ES-I3 (cell line): ENCODE measurements around the gene MAN2A1.
"Not testable (repeated sequence)": the region's sequence is repeated elsewhere in the genome, so short reads cannot be mapped to it uniquely, and the experiment has no call there.

Experiments used
- H3K36me3 ChIP-seq: 2 replicates; pipeline ENCODE4 v1.6.1; 2013; ENCODE audit warnings: mild to moderate bottlenecking, low read length, control low read depth, moderate library complexity; ENCODE audit not compliant: insufficient read depth
- H3K4me1 ChIP-seq: 2 replicates; pipeline ENCODE4 v1.6.1; 2013; ENCODE audit warnings: mild to moderate bottlenecking, control low read depth, low read length; ENCODE audit not compliant: insufficient read depth
- H3K9ac ChIP-seq: 2 replicates; pipeline ENCODE4 v1.6.1; 2013; ENCODE audit warnings: low read depth, mild to moderate bottlenecking, low read length, moderate library complexity
- H3K9me3 ChIP-seq: 2 replicates; pipeline ENCODE4 v1.6.1; 2013; ENCODE audit warnings: mild to moderate bottlenecking, low read length, moderate library complexity; ENCODE audit not compliant: control insufficient read depth, insufficient read depth

Gene MAN2A1

DNA sequence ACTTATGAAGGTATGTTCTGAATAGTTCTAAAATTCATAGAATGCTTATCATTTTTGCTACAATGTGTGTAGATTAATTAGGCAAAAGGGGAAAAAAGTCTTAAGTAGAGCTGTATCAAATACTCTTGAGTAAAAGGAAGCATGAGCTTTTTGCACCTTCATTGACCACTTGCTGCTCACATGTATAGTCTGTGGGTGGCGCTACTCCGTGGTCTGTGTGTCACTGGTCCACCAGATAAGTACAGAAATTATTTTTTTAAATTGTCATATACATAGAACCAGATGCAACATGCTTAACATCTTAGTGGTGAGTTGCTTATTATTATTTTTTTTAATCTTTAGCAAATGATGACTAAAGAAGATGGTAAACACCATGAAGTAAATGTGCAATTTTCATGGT is 130.2 kb downstream of the MAN2A1 start:
- Histone ChIP-seq H3K4me1 (no peaks in the 10 kb centered on the region), H3K36me3 (peaks cover 2% of the 10 kb centered on the region; the same call in 1 of the 2 replicates), H3K9me3 (no peaks in the 10 kb centered on the region), H3K9ac (no peak overlapping the region)

- no peaks in the 10 kb centered on the region for H3K9me3 ChIP-seq
- H3K9ac ChIP-seq: no peak overlapping the region
- H3K4me1 ChIP-seq: no peaks in the 10 kb centered on the region
- peaks cover 6% of the 10 kb centered on the region; the same call in 1 of the 2 replicates for H3K36me3 ChIP-seq
These were observed 133.9 kb downstream of the MAN2A1 start for GRCh38 chr5:109823597-109823996.

DNA sequence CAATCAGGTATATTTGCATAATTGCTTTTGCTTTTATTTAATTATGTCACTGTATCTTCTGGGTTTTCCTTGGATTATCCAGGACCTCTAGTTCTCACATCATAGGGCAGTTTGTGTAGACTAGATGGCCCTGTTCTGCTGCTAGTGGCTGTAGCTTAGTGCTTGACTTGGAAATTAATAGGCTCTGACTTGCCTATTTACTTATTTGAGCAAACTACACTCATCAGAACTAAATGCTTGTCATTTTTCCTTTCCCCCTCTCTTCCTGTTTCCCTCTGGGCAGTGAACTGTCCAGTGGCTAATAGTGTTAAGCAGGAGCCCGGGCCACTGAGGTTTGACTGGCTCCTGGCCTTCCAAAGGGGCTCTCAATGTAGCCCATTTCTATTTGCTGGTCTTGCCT is 135.7 kb downstream of the MAN2A1 start:
- Histone ChIP-seq H3K4me1 (no peaks in the 10 kb centered on the region), H3K9ac (no peak overlapping the region), H3K36me3 (peaks cover 10% of the 10 kb centered on the region; the same call in 1 of the 2 replicates), H3K9me3 (no peaks in the 10 kb centered on the region; the same call in 1 of the 2 replicates)

- Histone ChIP-seq H3K9me3 (no peaks in the 10 kb centered on the region; the same call in 1 of the 2 replicates), H3K9ac (no peak overlapping the region), H3K36me3 (peaks cover 14% of the 10 kb centered on the region), H3K4me1 (no peaks in the 10 kb centered on the region)
These were observed 136.7 kb downstream of the MAN2A1 start for GRCh38 chr5:109826426-109826825.

DNA sequence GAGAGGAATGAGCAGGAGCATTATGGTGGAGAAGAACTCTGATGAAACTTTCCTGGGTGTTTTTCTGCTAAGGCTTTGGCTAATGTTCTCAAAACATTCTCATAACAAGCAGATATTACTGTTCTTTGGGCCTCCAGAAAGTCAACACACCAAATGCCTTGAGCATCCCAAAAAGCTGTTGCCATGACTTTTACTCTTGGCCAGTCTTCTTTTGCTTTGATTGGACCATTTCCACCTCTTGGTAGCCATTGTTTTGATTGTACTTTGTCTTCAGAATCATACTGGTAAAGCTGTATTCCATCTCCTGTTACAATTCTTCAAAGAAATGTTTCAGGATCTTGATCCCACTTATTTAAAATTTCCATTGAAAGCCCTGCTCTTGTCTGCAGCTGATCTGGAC is 139.6 kb downstream of the MAN2A1 start:
- peaks cover 5% of the 10 kb centered on the region; the same call in 1 of the 2 replicates for H3K9me3 ChIP-seq
- no peaks in the 10 kb centered on the region for H3K4me1 ChIP-seq
- H3K9ac ChIP-seq: no peak overlapping the region
- peaks cover 17% of the 10 kb centered on the region for H3K36me3 ChIP-seq

DNA sequence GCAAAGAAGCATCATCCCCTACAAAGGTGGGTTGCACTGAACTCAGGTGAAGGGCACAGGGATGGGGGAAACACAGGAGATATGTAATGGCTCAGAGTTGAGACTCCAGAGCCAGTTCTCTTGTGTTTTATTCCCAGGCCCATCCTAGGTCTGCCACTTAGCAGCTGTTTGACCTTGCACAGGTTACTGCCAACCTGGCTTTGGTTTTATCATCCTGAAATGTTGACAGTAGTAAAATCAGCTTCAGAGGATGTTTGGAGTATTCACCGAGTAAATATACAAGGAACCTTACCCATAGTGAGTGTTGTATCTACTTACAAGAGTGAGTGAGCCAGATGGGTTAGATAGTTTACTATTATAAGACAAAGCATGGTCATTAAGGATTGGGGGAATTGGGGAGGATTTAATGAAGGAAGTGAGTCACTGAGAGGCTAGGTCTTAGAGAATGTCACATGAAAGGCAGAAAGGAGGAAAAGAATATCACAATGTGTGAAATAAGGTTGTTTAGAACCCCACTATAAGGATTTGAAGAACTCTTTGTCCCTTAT is 141.3 kb downstream of the MAN2A1 start:
- Histone ChIP-seq H3K9ac (no peak overlapping the region), H3K9me3 (peaks cover 5% of the 10 kb centered on the region; the same call in 1 of the 2 replicates), H3K4me1 (no peaks in the 10 kb centered on the region), H3K36me3 (peaks cover 13% of the 10 kb centered on the region)

GRCh38 chr5:109832207-109833188 is 142.8 kb downstream of the MAN2A1 start:
- H3K9me3 ChIP-seq, H3K9ac ChIP-seq, H3K4me1 ChIP-seq: not testable (repeated sequence)
- peaks cover 13% of the 10 kb centered on the region for H3K36me3 ChIP-seq

- no peak overlapping the region for H3K9ac ChIP-seq
- peaks cover 13% of the 10 kb centered on the region for H3K36me3 ChIP-seq
- H3K4me1 ChIP-seq: peaks cover 16% of the 10 kb centered on the region
- H3K9me3 ChIP-seq: peaks cover 5% of the 10 kb centered on the region; the same call in 1 of the 2 replicates
These were observed 144.2 kb downstream of the MAN2A1 start for GRCh38 chr5:109833946-109834345.

- H3K9ac ChIP-seq: no peak overlapping the region
- H3K36me3 ChIP-seq: 0 out of 2 replicates have a peak, but pooled peaks cover 10% of the 10 kb centered on the region
- H3K9me3 ChIP-seq: peaks cover 5% of the 10 kb centered on the region; the same call in 1 of the 2 replicates
- peaks cover 19% of the 10 kb centered on the region for H3K4me1 ChIP-seq
These were observed 146.6 kb downstream of the MAN2A1 start for GRCh38 chr5:109836280-109836679.

- Histone ChIP-seq H3K4me1 (peaks cover 19% of the 10 kb centered on the region), H3K9me3 (peaks cover 5% of the 10 kb centered on the region; the same call in 1 of the 2 replicates), H3K36me3 (0 out of 2 replicates have a peak, but pooled peaks cover 10% of the 10 kb centered on the region), H3K9ac (no peak overlapping the region)
These were observed 147.6 kb downstream of the MAN2A1 start for GRCh38 chr5:109837231-109837861.

- no peak overlapping the region for H3K9ac ChIP-seq
- H3K36me3 ChIP-seq: 0 out of 2 replicates have a peak, but pooled peaks cover 10% of the 10 kb centered on the region
- peaks cover 19% of the 10 kb centered on the region for H3K4me1 ChIP-seq
- peaks cover 5% of the 10 kb centered on the region; the same call in 1 of the 2 replicates for H3K9me3 ChIP-seq
These were observed 148.4 kb downstream of the MAN2A1 start for GRCh38 chr5:109838157-109838556.

DNA sequence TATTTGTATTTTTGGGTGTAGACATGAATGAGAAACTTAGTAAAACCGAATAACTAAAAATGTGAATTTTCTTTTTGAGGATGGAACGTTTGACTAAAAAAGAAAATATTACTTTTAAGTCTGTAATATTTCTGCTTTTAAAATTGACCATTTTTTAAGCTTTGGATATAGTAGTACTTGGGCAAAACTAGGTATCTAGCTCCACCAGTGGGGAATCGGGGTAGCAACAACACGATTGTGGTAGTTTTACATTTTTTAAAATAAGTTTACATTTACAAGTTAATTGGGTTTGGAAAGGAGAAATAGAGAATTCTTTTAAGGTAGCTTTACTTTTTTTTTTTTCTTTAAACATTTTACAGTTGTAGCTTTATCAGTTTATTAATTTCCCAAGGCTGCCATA is 154.4 kb downstream of the MAN2A1 start:
- H3K9me3 ChIP-seq: no peaks in the 10 kb centered on the region
- H3K36me3 ChIP-seq: peaks cover 9% of the 10 kb centered on the region; the same call in 1 of the 2 replicates
- H3K4me1 ChIP-seq: peaks cover 1% of the 10 kb centered on the region; the same call in 1 of the 2 replicates
- no peak overlapping the region for H3K9ac ChIP-seq

- Histone ChIP-seq H3K36me3 (peaks cover 9% of the 10 kb centered on the region; the same call in 1 of the 2 replicates), H3K4me1 (no peaks in the 10 kb centered on the region), H3K9ac (no peak overlapping the region), H3K9me3 (no peaks in the 10 kb centered on the region)
These were observed 155.0 kb downstream of the MAN2A1 start for GRCh38 chr5:109844695-109845094.

DNA sequence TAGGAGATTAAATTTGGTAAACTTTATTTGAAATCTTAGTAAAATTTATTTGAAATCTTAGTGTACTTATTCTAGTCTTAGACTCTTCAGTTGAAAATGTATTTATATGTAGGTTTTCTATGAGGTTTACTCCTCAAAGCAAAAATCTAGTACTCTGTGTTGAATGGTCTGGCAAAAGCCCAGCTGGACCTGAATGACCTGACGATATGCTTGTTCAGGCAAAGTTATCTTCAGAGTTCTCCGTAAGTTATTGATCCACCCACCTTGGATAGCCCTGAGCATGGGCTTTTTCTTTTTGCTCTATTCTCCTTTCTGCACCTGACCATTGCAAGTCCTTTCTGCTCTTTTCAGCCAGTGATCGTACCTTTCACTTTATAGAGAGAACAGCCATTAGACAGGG is 158.4 kb downstream of the MAN2A1 start:
- peaks cover 4% of the 10 kb centered on the region; the same call in 1 of the 2 replicates for H3K36me3 ChIP-seq
- H3K9ac ChIP-seq: no peak overlapping the region
- H3K4me1 ChIP-seq: no peaks in the 10 kb centered on the region
- no peaks in the 10 kb centered on the region for H3K9me3 ChIP-seq
